GM19468 (cell line): ENCODE data around the gene TIAL1.
"Not testable (repeated sequence)": the region's sequence is repeated elsewhere in the genome, so short reads cannot be mapped to it uniquely, and the experiment has no call there.

ENCODE experiments used
- ATAC-seq: cut with Tn5 transposase; IDR thresholded peaks from one replicate; pipeline ENCODE4 v1.9.1; 2021; ENCODE audit warnings: mild to moderate bottlenecking, moderate library complexity, moderate number of reproducible peaks; ENCODE audit not compliant: unreplicated experiment; ENCODE audit errors: extremely low read depth

Gene TIAL1

GRCh38 chr10:119616882-119617570, 20.3 kb upstream of the TIAL1 start:
- ATAC-seq = no peak

- ATAC-seq = no peak
Measured at GRCh38 chr10:119614686-119615085, 17.9 kb upstream of the TIAL1 start.

GRCh38 chr10:119613741-119614140, 17.0 kb upstream of the TIAL1 start:
- no peak for ATAC-seq

GRCh38 chr10:119611433-119611832, 14.7 kb upstream of the TIAL1 start:
- ATAC-seq = no peak

GRCh38 chr10:119609516-119609915, 12.8 kb upstream of the TIAL1 start:
- ATAC-seq = no peak

GRCh38 chr10:119608316-119609155, 11.8 kb upstream of the TIAL1 start:
- ATAC-seq = no peak

- no peak for ATAC-seq
Measured at GRCh38 chr10:119604468-119604867, 7.7 kb upstream of the TIAL1 start.

GRCh38 chr10:119602241-119603095, 5.7 kb upstream of the TIAL1 start:
- no peak for ATAC-seq

GRCh38 chr10:119598397-119598796, 1.6 kb upstream of the TIAL1 start:
- ATAC-seq = no peak

GRCh38 chr10:119597405-119598186, 832 bp upstream of the TIAL1 start:
- ATAC-seq = no peak

- no peak for ATAC-seq
Measured at GRCh38 chr10:119595676-119596515, 868 bp downstream of the TIAL1 start.

GRCh38 chr10:119595134-119595675, 1.6 kb downstream of the TIAL1 start:
- no peak for ATAC-seq

GRCh38 chr10:119588071-119588470, 8.7 kb downstream of the TIAL1 start:
- no peak for ATAC-seq

- ATAC-seq = no peak
Measured at GRCh38 chr10:119578355-119578754, 18.4 kb downstream of the TIAL1 start.

GRCh38 chr10:119575991-119576390, 20.8 kb downstream of the TIAL1 start:
- ATAC-seq = no peak

- no peak for ATAC-seq
Measured at GRCh38 chr10:119575506-119575905, 21.3 kb downstream of the TIAL1 start.

- ATAC-seq = no peak
Measured at GRCh38 chr10:119567978-119568377, 28.8 kb downstream of the TIAL1 start.

- no peak for ATAC-seq
Measured at GRCh38 chr10:119562097-119562496, 34.7 kb downstream of the TIAL1 start.

GRCh38 chr10:119559511-119559910, 37.3 kb downstream of the TIAL1 start:
- ATAC-seq = not testable (repeated sequence)
